Cardiac atrium fibroblast (primary cell): ENCODE data around the gene CDK11A. TPM values are rescaled to one million over a fixed set of nuclear protein-coding genes. Genes with fewer than 3 reads are reported as not detected.

Experiments
- total RNA-seq: library from RNA; depleted of rRNA; stranded (reverse); fragments of >200 nt; gene quantifications from 2 replicates; pipeline ENCODE4 v1.2.3, GENCODE V29; 2015

CDK11A gene
- total RNA-seq, result 3.7 and 8.3 TPM in 2 replicates

DNA sequence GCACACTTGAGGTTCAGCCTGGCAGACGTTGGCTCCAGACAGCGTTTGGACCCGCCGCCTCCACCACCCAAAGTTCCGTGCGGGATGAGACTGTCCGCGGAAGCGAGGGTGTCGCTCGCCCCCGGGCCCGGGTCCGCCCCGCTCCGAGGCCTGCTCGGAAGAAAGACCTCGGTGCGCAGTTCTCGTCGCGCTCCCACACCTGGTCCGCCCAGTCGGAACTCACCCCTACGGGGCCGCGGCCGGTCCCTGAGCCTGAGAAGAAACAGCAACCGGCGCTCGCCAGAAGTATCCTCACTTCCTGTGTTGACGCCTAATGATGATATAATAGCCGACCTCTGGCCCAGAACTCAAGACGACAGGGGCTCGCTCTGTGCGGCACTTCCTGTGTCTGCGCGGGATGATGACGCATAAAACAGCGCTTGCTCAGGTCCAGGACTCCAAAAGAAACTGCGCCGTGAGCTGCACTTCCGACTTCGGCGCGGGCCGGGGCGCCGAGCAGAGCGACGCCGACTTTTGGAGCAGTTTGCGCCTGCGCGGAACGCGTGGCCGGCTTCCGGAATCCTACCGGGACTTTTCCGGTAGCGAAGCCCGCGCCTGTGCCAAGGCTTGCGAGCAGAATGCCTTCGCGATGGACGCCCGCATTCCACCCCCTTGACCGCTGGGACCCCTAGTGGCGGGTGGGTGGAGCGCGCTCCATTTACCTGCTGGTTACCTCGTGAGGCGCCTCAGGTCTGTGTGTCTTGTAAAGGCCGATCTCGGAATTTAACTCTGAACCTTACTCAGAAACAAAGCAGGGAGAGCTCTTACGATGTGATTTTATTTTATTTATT lies at the start of gene CDK11A:
TSS of gene CDK11A (minus strand) at position 323 of the 830 bp plus-strand sequence. CDS start 1,539 bp downstream, outside the sequence.

DNA sequence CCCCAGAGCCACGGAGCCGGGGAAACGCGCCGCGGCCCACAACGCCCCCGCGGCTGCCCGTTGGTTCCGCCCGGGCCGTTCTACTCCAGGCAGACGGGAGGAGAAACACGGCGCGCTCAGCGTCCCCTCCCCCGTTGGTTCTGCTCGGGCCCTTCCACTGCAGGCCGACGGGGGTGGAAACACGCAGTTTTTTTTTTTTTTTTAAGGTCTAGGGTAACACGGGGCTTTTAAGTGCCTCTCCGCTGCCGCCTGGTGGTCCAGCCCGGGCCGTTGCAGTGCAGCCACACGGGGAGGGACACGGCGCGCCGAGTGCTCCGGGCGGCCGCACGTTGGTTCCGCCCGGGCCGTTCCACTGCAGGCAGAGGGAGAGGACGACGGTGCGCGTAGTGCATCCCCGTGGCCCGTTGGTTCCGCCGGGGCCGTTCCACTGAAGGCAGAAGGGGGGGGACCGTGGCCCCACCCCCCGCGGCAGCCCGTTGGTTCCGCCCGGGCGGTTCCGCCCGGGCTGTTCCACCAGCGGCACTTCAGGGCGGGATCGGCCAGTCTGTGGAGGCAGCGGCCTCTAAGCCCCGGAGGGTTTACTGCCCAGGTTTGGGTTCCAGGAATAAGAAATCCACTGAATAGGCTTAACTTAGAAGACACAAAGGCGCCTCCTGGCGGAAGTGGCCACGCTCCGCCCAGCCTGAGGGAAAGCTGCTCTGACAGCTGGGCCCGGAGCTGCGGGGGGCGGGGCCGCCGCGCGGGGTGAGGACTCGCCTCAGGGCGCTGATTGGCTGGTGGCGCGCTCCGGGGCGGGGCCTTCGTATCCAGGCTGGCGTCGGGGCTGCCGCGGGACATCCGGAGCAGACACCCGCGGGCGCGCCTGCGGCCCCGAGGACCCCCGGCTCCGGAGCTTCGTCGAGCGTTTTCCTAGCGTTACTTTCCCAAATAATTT lies 31.2 kb downstream of the CDK11A start, which contains the start of gene SLC35E2B:
TSS of gene SLC35E2B (minus strand) at position 82 of the 934 bp plus-strand sequence. CDS start 16,096 bp downstream, outside the sequence.

GRCh38 chr1:1658583-1659549 lies 65.3 kb downstream of the CDK11A start, which contains the start of gene CDK11B:
Gene CDK11B (minus strand): TSS chr1:1659004. CDS start chr1:1657485, 1,519 bp downstream.

Other genes with a start within 250 kb of the CDK11A start
- 34.5 and 35.4 TPM in 2 replicates for gene ATAD3A, start 212.2 kb downstream of the CDK11A start, total RNA-seq
- 7.0 TPM in 2 replicates for gene TMEM240, start 183.7 kb downstream of the CDK11A start, total RNA-seq
- 85.7 and 101 TPM in 2 replicates for gene SSU72, start 149.5 kb downstream of the CDK11A start, total RNA-seq
- 10.8 and 14.9 TPM in 2 replicates for gene FNDC10, start 124.2 kb downstream of the CDK11A start, total RNA-seq
- gene MIB2, start 108.9 kb downstream of the CDK11A start, total RNA-seq, result 51.0 and 54.3 TPM in 2 replicates
- gene MMP23B, start 92.2 kb downstream of the CDK11A start, total RNA-seq, result 15.7 and 30.8 TPM in 2 replicates
- 5.2 and 7.3 TPM in 2 replicates for gene CDK11B, start 65.4 kb downstream of the CDK11A start, total RNA-seq
- 20.6 and 23.0 TPM in 2 replicates for gene SLC35E2B, start 31.6 kb downstream of the CDK11A start, total RNA-seq
- gene NADK, start 54.1 kb upstream of the CDK11A start, total RNA-seq, result 51.4 and 56.5 TPM in 2 replicates
- 135 and 146 TPM in 2 replicates for gene GNB1, start 166.7 kb upstream of the CDK11A start, total RNA-seq
- under 0.01 TPM in 1 of 2 replicates, not detected in the other for gene CALML6, start 190.9 kb upstream of the CDK11A start, total RNA-seq
- gene TMEM52, start 194.9 kb upstream of the CDK11A start, total RNA-seq, result 0.54 TPM in 1 of 2 replicates, not detected in the other